Endodermal cell (in vitro differentiated cells): ENCODE measurements around the gene ZFP92. TPM values are rescaled to one million over a fixed set of nuclear protein-coding genes. Genes with fewer than 3 reads are reported as not detected.
"Not testable (repeated sequence)": the region's sequence is repeated elsewhere in the genome, so short reads cannot be mapped to it uniquely, and the experiment has no call there.

Experiments used
- DNase-seq: peaks from one replicate; pipeline ENCODE4 v3.0.0-alpha.2; 2017
- H3K27ac ChIP-seq: 2 replicates; pipeline ENCODE4 v1.5.1; 2013; ENCODE audit warnings: mild to moderate bottlenecking, low read depth, low read length, moderate library complexity
- H3K27me3 ChIP-seq: 2 replicates; pipeline ENCODE4 v1.6.1; 2013; ENCODE audit warnings: mild to moderate bottlenecking, low read length, moderate library complexity; ENCODE audit not compliant: insufficient read depth, control insufficient read depth, poor library complexity, severe bottlenecking
- H3K36me3 ChIP-seq: 2 replicates; pipeline ENCODE4 v1.7.0; 2013; ENCODE audit warnings: mild to moderate bottlenecking, low read length, moderate library complexity; ENCODE audit not compliant: control insufficient read depth, insufficient read depth
- H3K4me1 ChIP-seq: one replicate; pipeline ENCODE4 v1.7.0; 2013; ENCODE audit warnings: low read length; ENCODE audit not compliant: control insufficient read depth, insufficient read depth
- H3K4me3 ChIP-seq: 2 replicates; pipeline ENCODE4 v1.5.1; 2013; ENCODE audit warnings: mild to moderate bottlenecking, low read length, moderate library complexity
- H3K9ac ChIP-seq: 2 replicates; pipeline ENCODE4 v1.6.1; 2013; ENCODE audit warnings: mild to moderate bottlenecking, low read length, moderate library complexity; ENCODE audit not compliant: poor library complexity, severe bottlenecking; ENCODE audit errors: extremely low read depth
- H3K9me3 ChIP-seq: 2 replicates; pipeline ENCODE4 v1.6.1; 2013; ENCODE audit warnings: mild to moderate bottlenecking, low read length, moderate library complexity; ENCODE audit not compliant: control insufficient read depth
- H3K27ac Mint-ChIP-seq: 2 replicates; pipeline ENCODE4 v1.8.0; 2020; ENCODE audit warnings: mixed read lengths
- H3K27me3 Mint-ChIP-seq: 2 replicates; pipeline ENCODE4 v1.8.0; 2021; ENCODE audit warnings: mild to moderate bottlenecking, mixed read lengths; ENCODE audit not compliant: insufficient read depth
- H3K36me3 Mint-ChIP-seq: 2 replicates; pipeline ENCODE4 v1.8.0; 2020; ENCODE audit warnings: low read depth, mixed read lengths
- H3K4me1 Mint-ChIP-seq: 2 replicates; pipeline ENCODE4 v1.8.0; 2020; ENCODE audit warnings: mixed read lengths
- H3K4me3 Mint-ChIP-seq: 2 replicates; pipeline ENCODE4 v1.8.0; 2020; ENCODE audit warnings: mild to moderate bottlenecking, moderate library complexity, mixed read lengths
- H3K9me3 Mint-ChIP-seq: 2 replicates; pipeline ENCODE4 v1.8.0; 2020; ENCODE audit warnings: mild to moderate bottlenecking, mixed read lengths
- WGBS, 2 experiments: methylation state at CpG; one replicate each; pipeline versions ENCODE4 v1.1.5 to v1.1.7; 2013; ENCODE audit warnings: missing lambda C conversion rate in 2 of 2, mixed read lengths in 1 of 2; ENCODE audit not compliant: insufficient coverage in 1 of 2, insufficient read length in 1 of 2; 5-methylcytosine and 5-hydroxymethylcytosine counted together
- total RNA-seq, 2 donors: library from RNA; stranded (reverse); fragmentation: NEBNext Ultra II Directional in 1 of 2; extraction: Animal tissue kit (Norgen Biotek cat#: 25700) in 1 of 2; gene quantifications; 2 replicates in 1 of 2; 3 replicates in 1 of 2; pipeline ENCODE4 v1.2.1, GENCODE V29; 2021
- TF ChIP-seq, protein P1 (sequence below): fragments of 200-600 bp; sonication (generic); conservative IDR thresholded peaks from 2 replicates; pipeline ENCODE4 v1.5.0; 2021; ENCODE audit warnings: antibody characterized with exemption, mild to moderate bottlenecking

The ZFP92 gene
- total RNA-seq, 2 donors from 2014 or later = 0.29 to 0.31 TPM

DNA sequence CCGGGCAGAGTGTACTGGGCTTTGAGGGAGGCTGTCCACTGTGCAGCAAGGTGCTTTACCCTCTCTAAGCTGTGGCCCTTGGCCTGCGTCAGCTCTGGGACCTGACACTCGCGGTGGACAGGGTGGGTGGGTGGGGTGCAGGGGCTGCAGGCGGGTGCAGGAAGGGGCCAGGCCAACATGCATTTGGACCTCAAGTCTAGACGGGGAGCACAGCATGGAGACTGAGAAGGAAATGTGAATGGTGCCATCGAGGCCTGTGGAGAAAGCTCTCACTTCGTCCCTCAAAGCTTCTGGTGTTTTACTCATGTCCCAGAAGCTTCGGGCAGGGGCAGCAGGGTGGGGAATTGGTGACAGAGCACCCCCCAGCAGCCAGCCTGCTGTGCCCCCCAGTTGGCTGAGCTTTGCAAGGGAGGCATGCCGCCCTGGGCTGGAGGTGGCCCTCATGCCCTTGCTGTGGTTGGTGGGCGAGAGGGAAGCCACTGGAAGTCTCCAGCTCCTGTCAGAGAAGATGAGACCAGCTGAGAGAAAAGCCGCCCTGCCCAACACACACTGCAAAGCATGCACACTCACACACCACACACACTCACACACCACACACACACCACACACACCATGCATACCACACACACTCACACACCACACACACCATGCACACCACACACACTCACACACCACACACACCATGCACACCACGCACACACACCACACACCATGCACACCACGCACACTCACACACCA, 22.4 kb upstream of the ZFP92 start:
- Histone ChIP-seq H3K9me3 (no peaks in the 10 kb centered on the region), H3K9ac (no peak overlapping the region), H3K27me3 (no peaks in the 10 kb centered on the region), H3K4me1 (no peaks in the 10 kb centered on the region), H3K36me3 (no peaks in the 10 kb centered on the region), H3K4me3 (no peak overlapping the region), H3K27ac (no peak overlapping the region)
- peaks cover 24% of the 10 kb centered on the region for H3K9me3 Mint-ChIP-seq
- no peak overlapping the region for H3K27ac Mint-ChIP-seq
- H3K36me3 Mint-ChIP-seq = no peaks in the 10 kb centered on the region
- H3K4me3 Mint-ChIP-seq = no peak overlapping the region
- WGBS, 2 experiments = 57 to 89% methylated on average over 1 to 11 of the region's 14 CpGs
- TF ChIP-seq, protein P1, sequence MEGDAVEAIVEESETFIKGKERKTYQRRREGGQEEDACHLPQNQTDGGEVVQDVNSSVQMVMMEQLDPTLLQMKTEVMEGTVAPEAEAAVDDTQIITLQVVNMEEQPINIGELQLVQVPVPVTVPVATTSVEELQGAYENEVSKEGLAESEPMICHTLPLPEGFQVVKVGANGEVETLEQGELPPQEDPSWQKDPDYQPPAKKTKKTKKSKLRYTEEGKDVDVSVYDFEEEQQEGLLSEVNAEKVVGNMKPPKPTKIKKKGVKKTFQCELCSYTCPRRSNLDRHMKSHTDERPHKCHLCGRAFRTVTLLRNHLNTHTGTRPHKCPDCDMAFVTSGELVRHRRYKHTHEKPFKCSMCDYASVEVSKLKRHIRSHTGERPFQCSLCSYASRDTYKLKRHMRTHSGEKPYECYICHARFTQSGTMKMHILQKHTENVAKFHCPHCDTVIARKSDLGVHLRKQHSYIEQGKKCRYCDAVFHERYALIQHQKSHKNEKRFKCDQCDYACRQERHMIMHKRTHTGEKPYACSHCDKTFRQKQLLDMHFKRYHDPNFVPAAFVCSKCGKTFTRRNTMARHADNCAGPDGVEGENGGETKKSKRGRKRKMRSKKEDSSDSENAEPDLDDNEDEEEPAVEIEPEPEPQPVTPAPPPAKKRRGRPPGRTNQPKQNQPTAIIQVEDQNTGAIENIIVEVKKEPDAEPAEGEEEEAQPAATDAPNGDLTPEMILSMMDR = no peak
- H3K4me1 Mint-ChIP-seq = no peaks in the 10 kb centered on the region
- H3K27me3 Mint-ChIP-seq = no peaks in the 10 kb centered on the region
- DNase-seq = peak; percentile 42

DNA sequence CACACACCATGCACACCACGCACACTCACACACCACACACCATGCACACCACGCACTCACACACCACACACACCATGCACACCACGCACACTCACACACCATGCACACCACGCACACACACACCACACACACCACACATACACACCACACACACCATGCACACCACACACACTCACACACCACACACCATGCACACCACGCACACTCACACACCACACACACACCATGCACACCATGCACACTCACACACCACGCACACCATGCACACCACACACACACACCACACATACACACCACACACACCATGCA, 21.9 kb upstream of the ZFP92 start:
- H3K4me3 Mint-ChIP-seq, H3K27me3 ChIP-seq, H3K27ac Mint-ChIP-seq, DNase-seq, H3K4me3 ChIP-seq, H3K4me1 ChIP-seq, H3K9me3 ChIP-seq, H3K36me3 Mint-ChIP-seq, H3K4me1 Mint-ChIP-seq, H3K36me3 ChIP-seq, H3K27ac ChIP-seq, H3K9ac ChIP-seq, H3K27me3 Mint-ChIP-seq: not testable (repeated sequence)
- peaks cover 24% of the 10 kb centered on the region for H3K9me3 Mint-ChIP-seq
- WGBS, 2 experiments = no CpG with 5 or more reads among the region's 6 CpGs

DNA sequence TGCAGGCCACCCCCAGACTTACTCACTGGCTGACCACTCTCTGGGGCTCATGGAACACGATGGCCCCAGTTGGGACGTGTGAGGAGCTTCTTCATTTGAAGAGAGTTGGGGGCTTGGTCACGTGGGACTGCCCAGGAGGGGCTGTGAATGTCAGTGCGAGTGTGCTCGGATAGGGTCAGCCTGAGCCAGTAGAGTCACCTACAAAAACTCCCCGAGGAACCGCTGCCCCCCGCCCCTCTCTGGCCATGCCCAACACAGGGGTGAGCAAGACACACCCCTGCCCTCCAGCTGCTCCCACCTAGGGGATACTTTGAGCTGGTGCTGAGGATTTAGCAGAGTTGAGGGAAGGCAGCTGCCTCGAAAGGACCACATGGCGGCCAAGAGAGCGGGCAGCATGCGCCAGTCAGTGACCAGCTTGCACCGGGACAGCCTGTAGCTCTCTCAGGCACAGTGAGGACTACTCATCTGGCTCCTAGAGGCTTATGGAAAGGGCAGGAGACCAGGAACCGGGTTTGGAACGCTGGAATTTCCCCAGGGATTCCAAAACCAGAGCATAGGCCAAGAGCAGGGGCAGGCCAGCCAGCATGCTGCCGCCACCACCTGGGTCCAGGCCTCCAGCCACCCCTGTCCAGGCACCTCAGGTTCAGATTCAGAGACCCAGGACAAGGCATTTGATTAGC, 18.5 kb upstream of the ZFP92 start:
- Mint-ChIP-seq H3K4me1 (no peaks in the 10 kb centered on the region), H3K36me3 (no peaks in the 10 kb centered on the region), H3K27me3 (no peaks in the 10 kb centered on the region), H3K9me3 (peaks cover 18% of the 10 kb centered on the region), H3K27ac (no peak overlapping the region), H3K4me3 (no peak overlapping the region)
- no peak overlapping the region for H3K9ac ChIP-seq
- H3K4me3 ChIP-seq = no peak overlapping the region
- no peak overlapping the region for H3K27ac ChIP-seq
- no peaks in the 10 kb centered on the region for H3K9me3 ChIP-seq
- no peaks in the 10 kb centered on the region for H3K4me1 ChIP-seq
- 92 to 100% methylated on average over 3 to 15 of the region's 16 CpGs for WGBS, 2 experiments
- DNase-seq = peak; percentile 24
- no peaks in the 10 kb centered on the region for H3K36me3 ChIP-seq
- TF ChIP-seq, protein P1 = no peak
- no peaks in the 10 kb centered on the region for H3K27me3 ChIP-seq
